Stimulated activated CD8-positive, alpha-beta memory T cell treated with anti-CD3 and anti-CD28 coated beads, Interleukin-4, amount 100 ng/mL, for 1 hour (primary cell): ENCODE measurements around the gene UBR2.
"Not testable (repeated sequence)": the region's sequence is repeated elsewhere in the genome, so short reads cannot be mapped to it uniquely, and the experiment has no call there.

Source experiments
- DNase-seq, 2 donors: peaks; one replicate each; pipeline ENCODE4 v3.0.0-alpha.2; 2020; ENCODE audit warnings: low read depth in 2 of 2, low spot score in 1 of 2

The UBR2 gene

GRCh38 chr6:42618105-42618504 lies 54.3 kb downstream of the UBR2 start:
- no peak for DNase-seq

GRCh38 chr6:42618686-42619085 lies 54.9 kb downstream of the UBR2 start:
- no peak for DNase-seq

- DNase-seq, result no peak
These were observed 56.1 kb downstream of the UBR2 start for GRCh38 chr6:42619963-42620362.

GRCh38 chr6:42624601-42625000 lies 60.8 kb downstream of the UBR2 start:
- DNase-seq, result no peak

GRCh38 chr6:42627044-42627443 lies 63.2 kb downstream of the UBR2 start:
- no peak for DNase-seq

- DNase-seq, result no peak
These were observed 63.8 kb downstream of the UBR2 start for GRCh38 chr6:42627674-42628073.

GRCh38 chr6:42628604-42629003 lies 64.8 kb downstream of the UBR2 start:
- no peak for DNase-seq

- DNase-seq, result no peak
These were observed 66.0 kb downstream of the UBR2 start for GRCh38 chr6:42629845-42630244.

- no peak for DNase-seq
These were observed 73.9 kb downstream of the UBR2 start for GRCh38 chr6:42637681-42638080.

- no peak for DNase-seq
These were observed 79.0 kb downstream of the UBR2 start for GRCh38 chr6:42642794-42643193.

- DNase-seq, result no peak
These were observed 80.4 kb downstream of the UBR2 start for GRCh38 chr6:42644211-42644610.

GRCh38 chr6:42652024-42652746 lies 88.4 kb downstream of the UBR2 start:
- no peak for DNase-seq

- no peak for DNase-seq
These were observed 90.0 kb downstream of the UBR2 start for GRCh38 chr6:42653851-42654250.

- DNase-seq, result no peak
These were observed 96.0 kb downstream of the UBR2 start for GRCh38 chr6:42659806-42660205.

GRCh38 chr6:42661540-42662153 lies 97.8 kb downstream of the UBR2 start:
- DNase-seq, result peak; percentile 65 to 75

- DNase-seq, result no peak
These were observed 100.9 kb downstream of the UBR2 start for GRCh38 chr6:42664718-42665117.

- DNase-seq, result not testable (repeated sequence)
These were observed 110.5 kb downstream of the UBR2 start for GRCh38 chr6:42674368-42674767.

- no peak for DNase-seq
These were observed 111.0 kb downstream of the UBR2 start for GRCh38 chr6:42674780-42675179.

GRCh38 chr6:42679358-42679757 lies 115.5 kb downstream of the UBR2 start:
- no peak for DNase-seq

- DNase-seq, result no peak
These were observed 124.5 kb downstream of the UBR2 start for GRCh38 chr6:42688281-42688680.

GRCh38 chr6:42689371-42689770 lies 125.5 kb downstream of the UBR2 start:
- no peak for DNase-seq

GRCh38 chr6:42690151-42690702 lies 126.4 kb downstream of the UBR2 start:
- DNase-seq, result no peak

- DNase-seq, result no peak
These were observed 127.0 kb downstream of the UBR2 start for GRCh38 chr6:42690872-42691271.
